Mucosa of gallbladder (tissue), 1 donor: ENCODE results near the gene RBM17. TPM values are rescaled to one million over a fixed set of nuclear protein-coding genes. Genes with fewer than 3 reads are reported as not detected.
"Not testable (repeated sequence)": the region's sequence is repeated elsewhere in the genome, so short reads cannot be mapped to it uniquely, and the experiment has no call there.

ENCODE experiments used
- DNase-seq: peaks from one replicate; pipeline ENCODE4 v3.0.0-alpha.2; 2020; ENCODE audit warnings: low spot score
- total RNA-seq: library from RNA; stranded (reverse); gene quantifications from one replicate; pipeline ENCODE4 v1.2.1, GENCODE V29; 2021
- donor health status: DM: no; HTN: no; CAD: no.

RBM17 gene
- total RNA-seq: 65.5 TPM

GRCh38 chr10:6088721-6089333 lies at the start of gene RBM17:
Gene RBM17, plus strand, starts transcription at chr10:6089034. Its CDS starts 8,032 bp downstream, at chr10:6097066.
- peak; percentile 96 for DNase-seq

DNA sequence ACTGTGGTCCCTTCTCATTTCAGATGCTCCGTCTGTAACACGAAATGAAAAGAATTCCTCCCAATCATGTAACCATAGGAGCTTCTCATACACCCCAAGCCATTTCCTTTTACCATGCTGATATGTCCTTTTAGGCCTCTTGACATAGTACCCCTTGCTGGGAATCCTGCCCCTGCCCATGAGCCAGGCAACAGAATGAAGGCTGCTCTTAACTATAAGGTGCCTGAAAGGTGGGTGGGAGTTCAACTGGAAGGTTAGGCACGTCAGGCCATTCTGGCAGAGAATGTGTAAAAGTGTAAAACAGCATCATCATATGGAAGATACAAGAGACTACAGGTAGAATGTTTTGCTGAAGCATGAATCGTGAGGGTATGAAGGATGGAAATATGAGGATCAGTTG lies 49.1 kb upstream of the RBM17 start:
- DNase-seq: no peak

DNA sequence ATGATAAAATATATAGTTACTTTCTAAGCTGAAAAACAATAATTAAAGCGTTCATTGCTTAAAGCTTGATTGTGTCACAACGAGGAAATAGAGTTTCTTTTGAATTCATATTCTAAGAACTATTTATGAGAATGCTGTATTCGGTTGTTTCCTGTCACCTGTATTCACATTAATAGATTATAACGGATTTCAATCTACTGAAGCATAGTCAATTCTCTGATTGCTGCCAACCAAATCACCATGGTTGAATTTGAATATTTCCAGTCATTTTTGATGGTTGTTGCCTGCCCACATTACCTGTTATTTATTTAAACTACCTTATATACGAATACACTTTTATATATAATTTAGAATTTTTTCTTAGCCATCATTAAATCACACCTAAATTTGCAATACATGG lies 48.6 kb upstream of the RBM17 start:
- DNase-seq: no peak

GRCh38 chr10:6043377-6043776 lies 45.5 kb upstream of the RBM17 start:
- not testable (repeated sequence) for DNase-seq

GRCh38 chr10:6044060-6044459 lies 44.8 kb upstream of the RBM17 start:
- DNase-seq: no peak

- DNase-seq: no peak
These were observed 44.0 kb upstream of the RBM17 start for GRCh38 chr10:6044751-6045313.

DNA sequence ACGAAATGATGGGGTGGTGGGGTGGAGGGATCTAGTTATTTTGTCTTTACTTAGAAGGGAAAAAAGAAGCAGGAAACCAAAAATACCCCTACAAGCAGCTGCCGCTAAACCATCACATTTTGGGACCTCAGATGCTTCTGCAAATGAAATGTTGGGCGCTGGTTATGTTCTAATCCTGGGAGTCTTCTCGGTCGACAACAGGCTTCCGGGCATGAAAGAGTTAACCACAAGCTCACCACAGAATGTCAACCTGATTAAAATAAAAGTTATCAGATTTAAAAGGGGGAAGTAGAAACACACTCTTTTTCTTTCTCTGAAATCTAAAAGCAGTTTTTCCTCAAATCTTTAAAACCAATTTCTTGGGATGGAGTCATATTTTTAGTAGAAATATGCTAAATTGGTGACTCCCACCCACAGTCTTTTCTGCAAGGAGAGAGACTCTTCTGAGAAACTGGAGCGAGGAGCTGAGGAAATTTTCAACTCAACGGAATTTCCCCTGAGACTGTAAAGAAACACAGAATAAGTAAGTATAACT lies 43.5 kb upstream of the RBM17 start:
- peak; percentile 8 for DNase-seq

DNA sequence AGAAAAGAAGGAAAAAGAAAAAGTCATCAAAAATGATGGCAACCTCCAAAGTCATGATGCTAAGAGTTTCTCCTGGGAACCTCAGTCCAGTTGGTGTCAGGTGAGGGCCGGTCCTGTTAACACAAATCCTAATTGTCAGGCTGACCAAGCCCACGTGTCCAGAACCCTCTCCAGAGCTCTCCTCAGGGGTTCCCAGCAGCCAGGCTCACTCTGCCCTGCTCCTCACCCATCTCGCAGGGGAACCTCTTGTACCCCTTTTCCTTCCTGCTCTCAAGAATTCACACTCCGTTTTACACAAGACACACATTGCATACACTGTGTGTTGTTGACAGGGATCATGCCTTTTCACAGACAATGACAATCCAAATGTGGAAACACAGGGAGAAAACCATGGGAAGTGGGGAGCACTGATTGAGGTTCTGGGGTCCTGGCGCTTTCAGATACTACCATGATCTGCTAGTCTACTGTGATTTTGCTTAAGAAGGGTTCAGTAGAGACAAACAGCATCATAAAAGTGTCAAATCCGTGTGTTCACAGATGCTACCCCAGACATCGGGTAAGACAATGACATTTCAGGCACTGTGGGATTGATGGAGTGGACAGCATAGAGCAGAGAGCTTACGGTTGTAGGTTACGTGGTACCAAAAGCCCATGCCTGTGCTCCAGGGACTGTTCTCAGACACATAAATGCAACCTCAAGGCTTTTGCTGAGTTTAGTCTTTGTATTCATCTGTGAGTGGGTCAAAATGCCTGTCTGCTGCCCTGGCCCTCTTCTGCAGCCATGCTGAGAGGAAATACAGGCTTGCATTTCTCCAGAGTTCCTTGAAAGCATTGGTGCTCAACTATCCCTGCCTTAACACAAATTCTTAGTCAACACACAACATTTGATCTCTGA lies 42.7 kb upstream of the RBM17 start:
- no peak for DNase-seq

- no peak for DNase-seq
These were observed 41.8 kb upstream of the RBM17 start for GRCh38 chr10:6046773-6047611.

DNA sequence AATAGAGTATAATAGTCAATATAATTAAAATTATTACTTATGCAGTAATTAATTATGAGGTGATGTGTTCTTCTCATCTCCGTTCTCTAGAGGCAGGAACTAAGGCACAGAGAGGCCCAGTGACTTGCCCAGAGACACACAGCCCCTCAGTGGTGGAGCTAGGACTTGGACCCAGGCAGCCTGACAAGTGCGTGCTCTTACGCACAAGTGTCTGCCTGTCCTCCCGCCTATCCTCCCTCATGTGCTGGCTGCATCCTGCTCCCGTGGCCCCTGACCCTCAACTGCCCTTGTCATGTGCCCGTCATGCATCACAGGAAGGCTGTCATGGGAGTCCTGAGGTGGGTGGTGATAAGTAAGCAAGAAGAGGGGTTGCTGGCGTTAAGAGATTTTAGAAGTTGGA lies 41.0 kb upstream of the RBM17 start:
- no peak for DNase-seq

GRCh38 chr10:6048281-6049030 lies 40.4 kb upstream of the RBM17 start:
- DNase-seq: no peak

DNA sequence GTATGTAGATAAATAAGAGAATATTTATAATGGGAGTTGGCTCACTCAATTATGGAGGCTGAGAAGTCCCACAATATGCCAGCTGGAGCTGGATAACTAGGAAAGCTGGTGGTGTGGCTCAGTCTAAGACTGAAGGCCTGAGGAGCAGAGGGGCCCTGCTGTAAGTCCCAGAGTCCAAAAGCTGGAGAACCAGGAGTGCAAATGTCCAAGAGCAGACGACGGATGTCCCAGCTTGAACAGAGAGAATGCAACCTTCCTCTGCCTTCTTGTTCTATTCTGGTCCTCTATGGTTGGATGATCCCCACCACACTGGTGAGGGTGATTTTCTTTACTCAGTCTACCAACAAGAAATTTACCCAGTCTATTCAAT lies 39.8 kb upstream of the RBM17 start:
- DNase-seq: no peak

- DNase-seq: peak; percentile 74
These were observed 37.9 kb upstream of the RBM17 start for GRCh38 chr10:6050801-6051445.

- DNase-seq: no peak
These were observed 36.3 kb upstream of the RBM17 start for GRCh38 chr10:6052247-6053221.

GRCh38 chr10:6053303-6053702 lies 35.5 kb upstream of the RBM17 start:
- no peak for DNase-seq

- DNase-seq: peak; percentile 79
These were observed 34.8 kb upstream of the RBM17 start for GRCh38 chr10:6053816-6054631.

DNA sequence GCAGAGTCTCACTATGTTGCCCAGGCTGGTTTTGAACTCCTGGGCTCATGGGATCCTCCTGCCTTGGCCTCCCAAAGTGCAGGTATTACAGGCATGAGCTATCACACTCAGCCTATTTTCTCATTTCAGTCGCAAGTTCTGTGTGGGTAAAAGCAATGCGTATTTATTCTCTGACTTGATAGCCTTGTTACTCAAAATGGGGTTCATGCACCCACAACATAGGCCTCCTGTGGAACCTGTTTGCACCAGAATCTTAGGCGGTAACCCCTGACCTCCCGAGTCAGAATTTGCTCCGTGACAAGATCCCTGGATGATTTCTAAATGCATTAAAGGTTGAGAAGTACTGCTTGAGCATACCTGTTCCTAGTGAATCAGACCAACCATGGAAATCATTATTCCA lies 34.0 kb upstream of the RBM17 start:
- DNase-seq: peak; percentile 4

DNA sequence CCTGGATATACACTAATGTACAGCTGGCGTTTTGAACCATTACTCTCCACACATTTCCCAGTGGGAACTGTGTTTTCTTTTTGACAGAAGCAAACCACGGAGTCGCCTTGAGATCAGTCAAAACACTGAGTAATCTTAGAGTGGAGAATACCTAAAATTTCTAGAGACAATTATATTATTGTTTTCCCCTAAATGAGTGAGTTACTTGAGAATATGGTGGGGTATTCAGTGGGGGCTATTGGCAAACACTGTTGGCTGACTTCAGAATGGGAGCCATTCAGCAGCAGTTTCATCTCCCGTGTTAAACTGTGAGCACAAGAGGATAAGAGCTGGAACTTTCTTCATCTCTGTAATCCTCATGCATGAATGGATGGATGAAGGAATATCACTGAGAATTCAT lies 32.9 kb upstream of the RBM17 start:
- DNase-seq: no peak
